ENCODE results near the gene ZNF165.
"Not testable (repeated sequence)": the region's sequence is repeated elsewhere in the genome, so short reads cannot be mapped to it uniquely, and the experiment has no call there.

ZNF165 gene

GRCh38 chr6:28080381-28080630 lies at the start of gene ZNF165:
Gene ZNF165, plus strand, starts transcription at chr6:28080568. Its CDS starts 4,913 bp downstream, at chr6:28085481.
- not testable (repeated sequence) for H3K27me3 ChIP-seq (ENCODE audit: control insufficient read depth, insufficient read depth, low read length); H3K4me1 ChIP-seq (ENCODE audit: control insufficient read depth, insufficient read depth, low read length); H3K36me3 ChIP-seq (ENCODE audit: control insufficient read depth, insufficient read depth, low read length); H3K9me3 ChIP-seq (ENCODE audit: control insufficient read depth, insufficient read depth, low read depth, low read length)
- H3K9ac ChIP-seq (ENCODE audit: low read length), result peak within 1 kb of the TSS; percentile 84
- peak within 1 kb of the TSS; percentile 96 for H3K4me3 ChIP-seq (ENCODE audit: low read depth, low read length)
- H3K27ac ChIP-seq (ENCODE audit: low read depth, low read length), result peak within 1 kb of the TSS; percentile 80

GRCh38 chr6:28053584-28053983 lies 26.8 kb upstream of the ZNF165 start:
- no peak overlapping the region for H3K4me3 ChIP-seq (ENCODE audit: low read depth, low read length)
- H3K36me3 ChIP-seq (ENCODE audit: control insufficient read depth, insufficient read depth, low read length), result no peaks in the 10 kb centered on the region
- peaks cover 15% of the 10 kb centered on the region; the same call in 1 of the 2 replicates for H3K27me3 ChIP-seq (ENCODE audit: control insufficient read depth, insufficient read depth, low read length)
- H3K27ac ChIP-seq (ENCODE audit: low read depth, low read length), result no peak overlapping the region
- no peak overlapping the region for H3K9ac ChIP-seq (ENCODE audit: low read length)
- H3K9me3 ChIP-seq (ENCODE audit: control insufficient read depth, insufficient read depth, low read depth, low read length), result no peaks in the 10 kb centered on the region
- H3K4me1 ChIP-seq (ENCODE audit: control insufficient read depth, insufficient read depth, low read length), result no peaks in the 10 kb centered on the region

- Histone ChIP-seq H3K9me3 (ENCODE audit: control insufficient read depth, insufficient read depth, low read depth, low read length) (no peaks in the 10 kb centered on the region), H3K4me1 (ENCODE audit: control insufficient read depth, insufficient read depth, low read length) (no peaks in the 10 kb centered on the region), H3K27me3 (ENCODE audit: control insufficient read depth, insufficient read depth, low read length) (peaks cover 5% of the 10 kb centered on the region; the same call in 1 of the 2 replicates), H3K27ac (ENCODE audit: low read depth, low read length) (no peak overlapping the region), H3K4me3 (ENCODE audit: low read depth, low read length) (no peak overlapping the region), H3K36me3 (ENCODE audit: control insufficient read depth, insufficient read depth, low read length) (no peaks in the 10 kb centered on the region), H3K9ac (ENCODE audit: low read length) (no peak overlapping the region)
Measured at GRCh38 chr6:28060405-28060804, 20.0 kb upstream of the ZNF165 start.

- Histone ChIP-seq H3K9ac (ENCODE audit: low read length) (no peak overlapping the region), H3K4me3 (ENCODE audit: low read depth, low read length) (no peak overlapping the region)
Measured at GRCh38 chr6:28064272-28064671, 16.1 kb upstream of the ZNF165 start.

GRCh38 chr6:28068067-28068466 lies 12.3 kb upstream of the ZNF165 start:
- Histone ChIP-seq H3K36me3 (ENCODE audit: control insufficient read depth, insufficient read depth, low read length) (no peaks in the 10 kb centered on the region), H3K4me3 (ENCODE audit: low read depth, low read length) (no peak overlapping the region), H3K9ac (ENCODE audit: low read length) (no peak overlapping the region), H3K4me1 (ENCODE audit: control insufficient read depth, insufficient read depth, low read length) (no peaks in the 10 kb centered on the region), H3K27ac (ENCODE audit: low read depth, low read length) (no peak overlapping the region), H3K9me3 (ENCODE audit: control insufficient read depth, insufficient read depth, low read depth, low read length) (no peaks in the 10 kb centered on the region), H3K27me3 (ENCODE audit: control insufficient read depth, insufficient read depth, low read length) (peaks cover 34% of the 10 kb centered on the region)

More at GRCh38 chr6:28064272-28064671, 16.1 kb upstream of the ZNF165 start:
- Histone ChIP-seq H3K27me3 (ENCODE audit: control insufficient read depth, insufficient read depth, low read length) (peaks cover 28% of the 10 kb centered on the region), H3K4me1 (ENCODE audit: control insufficient read depth, insufficient read depth, low read length) (no peaks in the 10 kb centered on the region), H3K36me3 (ENCODE audit: control insufficient read depth, insufficient read depth, low read length) (no peaks in the 10 kb centered on the region), H3K27ac (ENCODE audit: low read depth, low read length) (no peak overlapping the region), H3K9me3 (ENCODE audit: control insufficient read depth, insufficient read depth, low read depth, low read length) (no peaks in the 10 kb centered on the region)

- not testable (repeated sequence) for H3K4me3 ChIP-seq (ENCODE audit: low read depth, low read length); H3K36me3 ChIP-seq (ENCODE audit: control insufficient read depth, insufficient read depth, low read length)
- peaks cover 32% of the 10 kb centered on the region for H3K27me3 ChIP-seq (ENCODE audit: control insufficient read depth, insufficient read depth, low read length)
Measured at GRCh38 chr6:28070968-28071367, 9.4 kb upstream of the ZNF165 start.

GRCh38 chr6:28078050-28078449 lies 2.3 kb upstream of the ZNF165 start:
- Histone ChIP-seq H3K9ac (ENCODE audit: low read length) (no peak overlapping the region), H3K4me1 (ENCODE audit: control insufficient read depth, insufficient read depth, low read length) (no peaks in the 10 kb centered on the region), H3K27me3 (ENCODE audit: control insufficient read depth, insufficient read depth, low read length) (peaks cover 6% of the 10 kb centered on the region; the same call in 1 of the 2 replicates), H3K36me3 (ENCODE audit: control insufficient read depth, insufficient read depth, low read length) (no peaks in the 10 kb centered on the region), H3K9me3 (ENCODE audit: control insufficient read depth, insufficient read depth, low read depth, low read length) (no peaks in the 10 kb centered on the region), H3K27ac (ENCODE audit: low read depth, low read length) (no peak overlapping the region), H3K4me3 (ENCODE audit: low read depth, low read length) (no peak overlapping the region)

More at GRCh38 chr6:28070968-28071367, 9.4 kb upstream of the ZNF165 start:
- H3K27ac ChIP-seq (ENCODE audit: low read depth, low read length); H3K4me1 ChIP-seq (ENCODE audit: control insufficient read depth, insufficient read depth, low read length); H3K9me3 ChIP-seq (ENCODE audit: control insufficient read depth, insufficient read depth, low read depth, low read length); H3K9ac ChIP-seq (ENCODE audit: low read length): not testable (repeated sequence)

GRCh38 chr6:28078836-28079235 lies 1.5 kb upstream of the ZNF165 start:
- no peaks in the 10 kb centered on the region for H3K9me3 ChIP-seq (ENCODE audit: control insufficient read depth, insufficient read depth, low read depth, low read length)
- H3K27me3 ChIP-seq (ENCODE audit: control insufficient read depth, insufficient read depth, low read length), result 0 out of 2 replicates have a peak, but pooled peaks cover 6% of the 10 kb centered on the region
- no peak overlapping the region for H3K27ac ChIP-seq (ENCODE audit: low read depth, low read length)
- no peak overlapping the region for H3K9ac ChIP-seq (ENCODE audit: low read length)
- no peaks in the 10 kb centered on the region for H3K4me1 ChIP-seq (ENCODE audit: control insufficient read depth, insufficient read depth, low read length)
- H3K36me3 ChIP-seq (ENCODE audit: control insufficient read depth, insufficient read depth, low read length), result peaks cover 7% of the 10 kb centered on the region; the same call in 1 of the 2 replicates
- no peak overlapping the region for H3K4me3 ChIP-seq (ENCODE audit: low read depth, low read length)

- Histone ChIP-seq H3K4me3 (ENCODE audit: low read depth, low read length) (peak overlapping the region; percentile 96), H3K9me3 (ENCODE audit: control insufficient read depth, insufficient read depth, low read depth, low read length) (no peaks in the 10 kb centered on the region), H3K27me3 (ENCODE audit: control insufficient read depth, insufficient read depth, low read length) (0 out of 2 replicates have a peak, but pooled peaks cover 4% of the 10 kb centered on the region), H3K4me1 (ENCODE audit: control insufficient read depth, insufficient read depth, low read length) (no peaks in the 10 kb centered on the region), H3K9ac (ENCODE audit: low read length) (peak overlapping the region; percentile 84), H3K27ac (ENCODE audit: low read depth, low read length) (peak overlapping the region; percentile 80), H3K36me3 (ENCODE audit: control insufficient read depth, insufficient read depth, low read length) (peaks cover 13% of the 10 kb centered on the region)
Measured at GRCh38 chr6:28080631-28081485, 490 bp downstream of the ZNF165 start.

GRCh38 chr6:28081486-28081751 lies 1.1 kb downstream of the ZNF165 start:
- Histone ChIP-seq H3K27me3 (ENCODE audit: control insufficient read depth, insufficient read depth, low read length) (no peaks in the 10 kb centered on the region), H3K4me1 (ENCODE audit: control insufficient read depth, insufficient read depth, low read length) (no peaks in the 10 kb centered on the region), H3K36me3 (ENCODE audit: control insufficient read depth, insufficient read depth, low read length) (peaks cover 18% of the 10 kb centered on the region), H3K9me3 (ENCODE audit: control insufficient read depth, insufficient read depth, low read depth, low read length) (no peaks in the 10 kb centered on the region), H3K27ac (ENCODE audit: low read depth, low read length) (peak overlapping the region; percentile 80; the same call in 1 of the 2 replicates), H3K9ac (ENCODE audit: low read length) (peak overlapping the region; percentile 84), H3K4me3 (ENCODE audit: low read depth, low read length) (peak overlapping the region; percentile 96)

- no peak overlapping the region for H3K9ac ChIP-seq (ENCODE audit: low read length)
- H3K27ac ChIP-seq (ENCODE audit: low read depth, low read length), result no peak overlapping the region
- H3K27me3 ChIP-seq (ENCODE audit: control insufficient read depth, insufficient read depth, low read length), result no peaks in the 10 kb centered on the region
- peaks cover 5% of the 10 kb centered on the region; the same call in 1 of the 2 replicates for H3K9me3 ChIP-seq (ENCODE audit: control insufficient read depth, insufficient read depth, low read depth, low read length)
- H3K36me3 ChIP-seq (ENCODE audit: control insufficient read depth, insufficient read depth, low read length), result peaks cover 30% of the 10 kb centered on the region
- H3K4me3 ChIP-seq (ENCODE audit: low read depth, low read length), result no peak overlapping the region
- no peaks in the 10 kb centered on the region for H3K4me1 ChIP-seq (ENCODE audit: control insufficient read depth, insufficient read depth, low read length)
Measured at GRCh38 chr6:28082939-28083338, 2.6 kb downstream of the ZNF165 start.

Data from HUES6 (cell line).